NCI-H748 (cell line): ENCODE measurements around the gene TRIM17.
"Not testable (repeated sequence)": the region's sequence is repeated elsewhere in the genome, so short reads cannot be mapped to it uniquely, and the experiment has no call there.

Experiments used
- DNase-seq: peaks from one replicate; lab custom pipeline; 2025; ENCODE audit not compliant: unreplicated experiment; lab: John Stamatoyannopoulos, UW

Gene TRIM17

DNA sequence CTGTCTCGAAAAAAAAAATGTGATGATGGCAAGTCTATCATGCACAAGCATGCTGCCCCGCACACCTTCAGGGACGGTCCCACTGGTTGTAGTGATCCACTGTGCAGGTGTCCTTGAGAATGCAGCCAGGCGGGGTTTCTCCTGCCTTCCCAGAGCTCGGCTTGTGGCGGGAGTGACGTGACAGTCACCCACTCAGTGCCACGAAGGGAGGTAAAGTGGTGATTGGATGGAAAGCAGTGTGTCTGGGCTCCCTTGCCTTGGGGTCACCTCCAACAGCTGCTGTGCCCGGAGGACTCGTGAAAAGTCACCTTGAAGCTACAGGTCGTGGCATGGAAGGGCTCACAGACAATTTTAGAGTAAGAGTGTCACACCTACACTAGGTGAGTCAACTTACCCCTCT lies 33.5 kb upstream of the TRIM17 start:
- DNase-seq, result no peak

DNA sequence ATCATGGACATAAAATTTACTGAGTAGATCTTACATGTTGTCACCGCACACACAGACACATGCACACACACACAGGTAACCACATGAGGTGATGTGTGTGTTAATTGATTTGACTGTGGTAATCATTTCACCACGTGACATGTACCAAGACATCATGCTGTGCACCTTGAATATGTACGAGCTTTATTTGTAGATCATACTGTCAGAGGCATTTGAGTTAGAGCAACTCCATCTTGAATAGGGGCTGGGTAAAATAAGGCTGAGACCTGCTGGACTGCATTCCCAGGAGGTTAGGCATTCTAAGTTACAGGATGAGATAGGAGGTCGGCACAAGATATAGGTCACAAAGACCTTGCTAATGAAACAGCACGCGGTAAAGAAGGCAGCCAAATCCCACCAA lies 31.7 kb upstream of the TRIM17 start:
- no peak for DNase-seq

DNA sequence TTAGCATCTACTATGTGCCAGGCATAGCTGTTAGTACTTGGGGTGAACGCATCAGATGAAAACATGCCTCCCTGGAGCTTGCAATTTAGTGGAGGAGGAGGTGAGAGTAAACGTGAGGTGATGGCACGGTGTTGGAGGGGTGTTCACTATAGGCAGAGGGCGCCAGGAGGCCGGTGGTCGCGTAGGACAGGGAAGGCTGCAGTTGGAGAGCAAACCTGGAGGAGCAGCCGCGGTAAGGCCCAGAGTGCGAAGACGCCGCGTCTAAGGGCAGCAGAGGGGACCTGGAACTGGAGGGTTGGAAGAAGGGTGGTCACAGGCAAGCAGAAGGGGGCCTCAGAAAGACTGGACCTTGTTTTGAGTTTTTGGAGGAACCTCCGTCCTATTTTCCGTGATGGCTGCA lies 30.2 kb upstream of the TRIM17 start:
- DNase-seq, result no peak

DNA sequence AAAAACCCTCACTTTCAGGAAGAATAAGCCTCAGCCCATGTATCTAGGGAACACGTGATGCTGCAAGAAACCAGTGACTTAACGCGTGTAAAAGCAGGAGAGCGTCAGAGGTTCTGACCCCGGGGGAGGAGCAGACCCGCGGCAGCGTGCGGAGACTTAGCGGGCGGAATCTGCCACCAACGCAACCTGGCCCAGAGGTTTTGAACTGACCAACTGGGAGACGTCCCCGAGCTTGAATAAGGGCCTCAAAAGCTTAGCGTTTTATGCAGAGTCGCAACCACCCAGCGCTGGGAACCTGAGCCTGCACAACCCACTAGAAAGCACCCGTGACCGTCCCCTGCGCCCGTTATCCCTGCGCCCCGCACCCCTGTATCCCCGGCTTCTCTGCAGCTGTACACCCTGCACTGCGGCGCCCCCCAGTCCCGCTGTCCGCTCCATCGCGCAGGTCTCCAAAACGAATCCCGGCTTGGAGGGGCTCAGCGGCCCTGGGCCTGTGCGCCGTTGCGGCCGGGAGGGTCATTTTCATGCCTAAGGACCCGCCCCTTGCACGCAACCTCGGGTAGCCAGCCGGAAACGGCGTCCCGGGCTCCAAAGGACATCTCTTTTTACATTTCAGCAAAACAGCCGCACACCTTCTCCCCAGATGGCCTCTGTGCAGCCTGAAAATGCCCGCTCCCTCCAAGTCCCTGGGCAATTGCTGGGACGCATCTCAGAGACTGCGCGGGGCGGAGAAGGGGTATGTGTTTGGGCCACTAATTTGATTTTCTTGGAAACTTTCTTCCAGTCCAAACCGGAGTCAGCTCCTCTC lies 29.4 kb upstream of the TRIM17 start:
- DNase-seq, result peak; percentile 25

DNA sequence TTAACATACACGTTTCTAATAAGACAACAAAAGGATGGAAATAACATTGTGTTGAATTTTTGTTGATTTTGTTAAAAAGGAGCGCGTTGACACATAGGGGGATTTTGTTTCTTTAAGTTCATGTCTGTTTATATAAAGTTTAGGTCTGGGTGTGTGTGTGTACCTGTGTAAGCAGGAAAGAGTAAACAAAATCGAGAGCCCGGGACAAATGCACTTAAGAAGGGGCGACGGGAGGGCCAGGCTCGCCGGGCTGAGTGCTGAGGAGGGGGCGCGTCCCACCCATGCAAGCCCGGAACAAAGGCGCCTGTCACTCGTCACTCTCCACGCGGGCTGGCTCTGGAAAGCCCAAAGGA lies 28.8 kb upstream of the TRIM17 start:
- no peak for DNase-seq

DNA sequence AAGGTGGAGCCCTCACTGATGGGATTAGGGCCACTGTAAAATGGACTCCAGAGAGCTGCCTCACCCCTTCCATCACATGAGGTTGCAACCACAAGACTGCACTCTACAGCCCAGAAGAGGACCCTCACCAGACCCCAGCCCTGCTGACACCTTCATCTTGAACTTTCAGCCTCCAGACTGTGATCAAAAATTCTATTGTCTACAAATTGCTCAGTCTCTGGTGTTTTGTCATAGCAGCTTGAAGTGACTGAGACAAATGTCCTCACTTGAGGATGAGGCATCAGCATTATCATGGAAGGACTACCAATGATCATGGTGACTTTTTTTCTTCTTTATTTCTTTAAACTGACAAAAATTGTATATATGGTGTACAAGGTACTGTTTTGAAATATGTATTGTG lies 26.7 kb upstream of the TRIM17 start:
- DNase-seq, result no peak

DNA sequence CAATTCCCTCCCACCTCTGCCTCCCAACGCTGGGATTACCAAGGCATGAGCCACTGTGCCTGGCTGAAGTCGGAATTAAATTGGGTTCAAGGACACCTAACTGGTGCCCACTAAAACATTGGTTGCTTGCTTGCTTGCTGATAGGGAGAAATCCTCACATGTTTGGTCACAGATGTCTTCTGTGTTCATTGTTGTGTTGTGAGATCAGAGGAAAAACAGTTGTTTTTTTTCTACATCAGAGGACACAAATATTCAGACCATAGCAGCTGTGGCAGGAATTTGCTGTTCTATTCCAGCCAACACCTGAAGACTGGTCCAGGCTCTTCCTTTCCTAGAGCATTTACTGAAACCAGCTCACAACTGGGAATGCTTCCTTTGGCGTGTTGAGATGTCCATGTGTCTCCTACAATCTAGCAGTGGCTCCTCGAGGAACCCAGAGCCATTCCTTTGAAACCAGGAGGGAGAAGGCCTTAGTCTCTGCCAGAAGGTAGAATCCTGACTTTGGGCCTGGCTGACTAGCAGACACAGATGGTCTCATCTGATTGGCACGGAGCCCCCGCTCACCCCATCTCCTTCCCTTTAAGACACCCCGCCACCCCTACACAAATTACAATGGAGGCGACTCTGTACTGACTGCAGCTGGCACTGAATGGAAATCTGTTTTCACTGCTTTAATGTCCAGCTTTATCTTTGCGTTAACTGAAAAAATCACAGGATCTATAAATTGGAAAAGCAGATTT lies 24.3 kb upstream of the TRIM17 start:
- no peak for DNase-seq

DNA sequence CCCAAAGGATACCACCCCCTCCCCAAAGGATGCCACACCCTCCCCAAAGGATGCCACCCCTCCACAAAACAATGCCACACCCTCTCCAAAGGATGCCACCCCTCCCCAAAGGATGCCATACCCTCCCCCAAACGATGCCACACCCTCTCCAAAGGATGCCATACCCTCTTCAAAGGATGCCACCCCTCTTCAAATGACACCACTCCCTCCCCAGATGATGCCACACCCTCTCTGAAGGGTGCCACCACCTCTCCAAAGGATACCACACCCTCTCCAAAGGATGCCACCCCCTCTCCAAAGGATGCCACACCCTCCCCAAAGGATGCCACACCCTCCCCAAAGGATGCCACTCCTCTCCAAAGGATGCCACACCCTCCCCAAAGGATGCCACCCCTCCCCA lies 21.6 kb upstream of the TRIM17 start:
- DNase-seq, result no peak

DNA sequence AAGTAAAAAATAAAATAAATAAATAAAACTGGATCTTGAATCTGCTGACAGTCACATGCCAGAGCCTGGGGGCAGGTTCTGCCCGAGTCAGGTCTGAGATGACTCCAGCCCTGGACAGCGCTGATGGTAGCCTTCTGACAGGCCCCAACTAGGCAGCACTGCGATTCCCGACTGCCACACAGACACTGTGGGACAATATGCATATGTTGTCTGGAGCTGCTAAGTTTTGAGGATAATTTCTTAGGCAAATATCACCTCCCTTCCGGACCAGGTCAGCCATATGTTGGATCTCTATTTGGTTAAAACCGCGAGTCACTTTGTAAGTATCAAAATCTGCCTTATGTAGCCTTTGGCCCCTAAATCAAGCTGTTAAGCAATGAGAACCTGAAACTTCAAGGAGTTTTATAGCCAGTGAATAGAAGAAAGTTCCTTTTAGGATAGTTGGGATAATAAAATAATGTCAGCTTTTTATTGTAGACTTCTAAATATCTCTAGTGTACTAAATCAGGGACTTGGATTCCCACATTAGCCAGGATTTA lies 20.8 kb upstream of the TRIM17 start:
- no peak for DNase-seq

DNA sequence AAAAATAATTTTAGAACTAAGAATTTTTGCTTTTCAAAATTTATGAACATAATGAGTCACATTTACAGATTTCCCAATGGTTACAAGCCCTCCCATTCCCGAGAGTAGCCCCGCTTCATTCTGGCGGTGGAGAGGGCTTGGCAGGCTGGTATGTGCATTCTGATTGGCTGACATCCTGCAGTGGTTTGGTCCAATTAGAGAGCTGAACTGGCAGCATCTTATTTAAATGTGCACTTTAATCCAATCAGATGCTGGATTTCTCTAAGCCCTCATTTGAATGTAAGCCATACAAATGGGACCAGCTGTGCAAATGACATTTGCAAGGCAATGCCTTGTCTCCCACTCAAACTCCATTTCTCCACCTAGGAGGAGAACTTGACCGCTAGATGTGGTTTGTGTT lies 18.0 kb upstream of the TRIM17 start:
- DNase-seq, result no peak

DNA sequence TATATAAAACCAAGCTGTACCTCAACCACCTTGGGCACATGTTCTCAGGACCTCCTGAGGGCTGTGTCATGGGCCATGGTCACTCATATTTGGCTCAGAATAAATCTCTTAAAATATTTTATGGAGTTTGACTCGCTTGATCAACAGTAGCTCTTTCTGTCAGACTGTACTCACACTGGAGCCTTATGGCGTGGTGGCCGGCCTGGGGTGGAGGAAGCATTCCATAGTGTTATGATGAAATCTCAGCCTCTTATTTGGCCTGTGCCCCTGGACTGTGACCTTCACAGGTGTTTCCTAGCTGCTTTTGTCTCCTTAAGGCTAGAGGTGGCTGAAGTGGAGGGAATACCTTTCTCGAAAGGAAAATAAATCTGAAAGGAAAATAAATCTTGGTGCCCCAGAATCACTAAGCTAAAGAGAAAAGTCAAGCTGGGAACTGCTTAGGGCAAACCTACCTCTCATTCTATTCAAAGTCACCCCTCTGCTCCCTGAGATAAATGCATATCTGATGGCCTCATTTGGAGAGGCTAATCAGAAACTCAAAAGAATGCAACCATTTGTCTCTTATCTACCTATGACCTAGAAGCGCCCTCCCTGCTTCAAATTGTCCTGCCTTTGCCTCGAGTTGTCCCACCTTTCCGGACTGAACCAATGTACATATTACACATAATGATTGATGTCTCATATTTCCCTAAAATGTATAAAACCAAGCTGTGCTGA lies 16.8 kb upstream of the TRIM17 start:
- DNase-seq, result not testable (repeated sequence)

DNA sequence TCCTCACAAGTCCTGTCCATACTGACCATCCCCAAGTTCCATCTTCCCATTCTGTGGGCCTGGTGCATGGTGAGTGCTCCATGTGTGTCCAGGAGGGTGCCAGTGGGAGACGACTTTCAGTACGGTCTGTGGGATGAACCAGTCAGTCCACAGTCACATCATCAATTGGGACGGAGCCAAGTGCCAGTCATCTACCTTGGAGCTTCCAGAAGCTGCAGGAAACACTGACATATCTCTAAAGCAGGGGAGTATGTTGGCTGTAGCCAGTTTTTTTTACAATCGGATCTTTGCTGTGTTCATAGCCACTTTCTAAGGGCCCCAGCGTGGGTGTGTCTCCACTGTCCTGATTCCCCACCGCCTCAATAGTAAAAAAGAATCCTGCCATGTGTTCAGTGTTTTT lies 13.6 kb upstream of the TRIM17 start:
- no peak for DNase-seq

DNA sequence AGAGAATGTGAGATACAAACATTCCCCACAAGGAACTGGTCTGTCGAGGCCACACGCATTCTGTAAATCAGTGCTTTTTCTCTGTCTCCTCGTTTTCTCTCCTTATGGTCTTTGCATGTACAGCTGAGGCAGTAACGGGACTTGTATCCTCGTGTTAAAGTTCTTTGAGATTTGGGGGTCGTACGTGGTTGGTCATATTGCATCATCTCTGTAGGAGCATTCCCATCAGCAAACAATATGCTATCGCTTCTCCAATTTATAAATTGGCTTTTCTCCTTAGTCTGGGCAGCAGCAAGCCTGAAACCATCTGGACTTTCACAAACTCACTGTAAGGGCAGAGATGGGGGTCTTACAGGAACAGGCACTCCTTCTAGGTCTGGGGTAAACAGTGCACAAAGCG lies 13.0 kb upstream of the TRIM17 start:
- DNase-seq, result no peak

DNA sequence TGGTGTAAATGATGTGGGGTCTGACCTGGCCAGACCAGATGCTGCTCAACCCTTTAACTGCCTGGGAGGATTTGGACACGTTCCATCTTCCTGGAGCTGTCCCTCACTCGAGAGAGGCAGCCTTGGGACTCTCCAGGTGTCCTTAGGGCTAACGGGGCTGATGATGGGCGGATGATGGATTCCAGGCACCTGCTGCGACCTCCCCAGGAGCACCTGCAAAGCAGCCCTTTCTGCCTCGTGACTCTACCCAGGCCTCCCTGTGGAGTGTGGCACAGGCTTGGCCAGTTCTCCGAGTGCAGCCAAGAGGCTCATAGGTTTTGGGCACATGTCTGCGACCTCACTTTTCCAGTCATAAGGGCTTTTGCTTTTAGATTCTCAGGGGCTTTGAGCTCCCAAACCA lies 12.3 kb upstream of the TRIM17 start:
- DNase-seq, result no peak

DNA sequence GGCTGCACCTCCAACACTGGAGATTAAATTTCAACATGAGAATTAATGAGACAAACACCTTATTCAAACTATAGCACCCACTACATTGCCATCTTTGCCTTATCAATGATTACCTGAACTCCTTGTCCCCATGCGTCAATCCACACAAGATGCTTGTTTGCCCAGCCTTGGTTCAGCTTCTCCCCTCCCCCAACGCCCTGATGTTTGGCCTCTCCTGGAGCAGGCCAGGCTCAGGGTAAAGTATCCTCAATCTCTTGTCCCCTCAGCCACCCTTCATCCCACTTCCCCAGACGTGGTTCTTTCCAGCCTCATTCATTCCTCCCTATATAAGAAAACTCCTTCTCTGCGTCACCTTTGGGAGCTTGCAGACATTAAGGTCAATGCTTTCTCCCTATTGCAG lies 11.8 kb upstream of the TRIM17 start:
- DNase-seq, result no peak

DNA sequence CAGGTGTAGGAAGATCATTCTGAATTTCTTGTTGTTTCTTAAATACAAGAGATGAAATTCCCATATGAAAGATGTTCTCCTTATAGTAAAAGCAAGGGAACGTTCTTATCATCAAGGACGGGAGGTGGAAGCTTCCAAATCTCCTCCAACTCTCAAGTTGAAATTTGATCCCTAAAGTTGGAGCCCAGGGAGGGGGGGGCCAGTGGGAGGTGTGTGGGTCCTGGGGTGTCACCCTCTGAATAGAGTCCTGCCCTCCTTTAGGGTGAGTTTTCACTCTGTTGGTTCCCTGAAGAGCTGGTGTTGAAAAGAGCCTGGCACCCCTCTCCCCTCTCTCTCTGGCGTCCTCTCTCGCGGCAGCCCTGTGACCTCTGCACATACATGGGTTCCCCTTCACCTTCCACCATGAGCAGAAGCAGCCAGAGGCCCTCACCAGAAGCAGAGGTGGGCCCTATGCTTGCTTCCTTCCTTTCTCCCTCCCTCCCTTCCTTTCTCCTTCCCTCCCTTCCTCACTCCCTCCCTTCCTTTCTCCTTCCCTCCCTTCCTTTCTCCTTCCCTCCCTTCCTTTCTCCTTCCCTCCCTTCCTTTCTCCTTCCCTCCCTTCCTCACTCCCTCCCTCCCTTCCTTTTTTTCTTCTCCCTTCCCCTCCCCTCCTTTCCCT lies 10.0 kb upstream of the TRIM17 start:
- no peak for DNase-seq

DNA sequence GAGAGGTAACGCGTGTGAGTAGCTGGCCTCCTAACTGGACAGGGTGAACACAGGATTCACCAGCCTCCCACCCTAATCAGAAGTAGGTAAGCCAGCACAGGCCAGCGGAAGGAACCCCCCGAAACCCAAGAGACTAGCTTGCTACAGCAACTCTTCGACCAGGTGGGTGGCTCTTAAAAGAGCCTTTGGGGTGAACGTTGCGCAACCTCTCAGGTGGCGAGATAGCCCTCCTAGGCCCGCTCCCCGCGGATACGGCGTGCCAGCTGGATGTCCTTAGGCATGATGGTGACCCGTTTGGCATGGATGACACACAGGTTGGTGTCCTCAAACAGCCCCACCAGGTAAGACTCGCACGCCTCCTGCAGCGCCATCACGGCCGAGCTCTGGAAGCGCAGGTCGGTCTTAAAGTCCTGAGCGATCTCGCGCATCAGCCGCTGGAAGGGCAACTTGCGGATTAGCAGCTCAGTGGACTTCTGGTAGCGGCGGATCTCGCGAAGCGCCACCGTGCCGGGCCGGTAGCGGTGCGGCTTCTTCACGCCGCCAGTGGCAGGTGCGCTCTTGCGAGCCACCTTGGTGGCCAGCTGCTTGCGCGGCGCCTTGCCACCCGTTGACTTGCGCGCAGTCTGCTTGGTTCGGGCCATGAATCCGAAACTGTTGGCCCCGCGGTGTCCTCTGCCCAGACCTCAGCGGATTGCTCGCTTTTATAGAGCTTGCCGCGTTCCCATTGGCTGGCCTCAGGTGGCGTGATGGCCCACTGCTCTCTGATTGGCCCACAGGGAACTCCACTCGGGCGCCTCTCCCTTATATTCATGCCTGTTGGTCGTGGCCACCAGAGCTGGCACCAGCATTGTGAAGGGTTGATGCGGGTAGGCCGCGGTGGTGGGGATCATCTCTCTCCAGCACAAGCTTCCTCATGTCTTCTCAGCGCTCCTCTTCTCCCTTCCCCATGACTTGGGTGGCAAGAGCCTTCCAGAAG lies 8.3 kb upstream of the TRIM17 start:
- no peak for DNase-seq

DNA sequence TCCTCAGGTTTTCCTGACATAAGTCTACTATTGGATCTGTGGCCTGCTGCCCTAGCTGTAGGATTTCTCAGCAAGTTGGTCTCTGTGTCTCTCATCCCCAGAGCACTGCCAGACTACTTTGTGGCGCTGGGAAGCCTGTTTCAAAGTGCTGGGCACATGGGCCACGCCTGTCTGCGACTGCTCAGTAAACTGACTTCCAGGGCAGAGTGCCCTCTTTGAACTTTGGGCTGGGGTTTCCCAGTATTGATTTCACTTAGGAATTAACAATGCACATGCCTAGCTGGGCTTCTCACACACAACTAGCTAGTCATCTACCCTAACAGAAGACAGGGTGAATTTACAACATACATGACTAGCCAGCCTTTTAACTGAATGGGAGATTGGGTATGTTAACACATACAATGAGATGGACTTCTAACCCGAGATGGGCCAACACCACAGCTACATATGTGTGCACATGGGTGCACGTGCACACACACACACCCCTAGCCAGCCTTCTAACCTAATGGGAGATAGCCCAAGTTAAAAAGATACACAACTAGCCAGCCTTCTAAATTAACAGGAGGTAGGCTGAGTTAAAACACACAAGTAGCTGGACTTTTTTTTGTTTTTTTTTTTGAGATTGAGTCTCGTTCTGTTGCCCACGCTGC lies 6.9 kb upstream of the TRIM17 start:
- no peak for DNase-seq

DNA sequence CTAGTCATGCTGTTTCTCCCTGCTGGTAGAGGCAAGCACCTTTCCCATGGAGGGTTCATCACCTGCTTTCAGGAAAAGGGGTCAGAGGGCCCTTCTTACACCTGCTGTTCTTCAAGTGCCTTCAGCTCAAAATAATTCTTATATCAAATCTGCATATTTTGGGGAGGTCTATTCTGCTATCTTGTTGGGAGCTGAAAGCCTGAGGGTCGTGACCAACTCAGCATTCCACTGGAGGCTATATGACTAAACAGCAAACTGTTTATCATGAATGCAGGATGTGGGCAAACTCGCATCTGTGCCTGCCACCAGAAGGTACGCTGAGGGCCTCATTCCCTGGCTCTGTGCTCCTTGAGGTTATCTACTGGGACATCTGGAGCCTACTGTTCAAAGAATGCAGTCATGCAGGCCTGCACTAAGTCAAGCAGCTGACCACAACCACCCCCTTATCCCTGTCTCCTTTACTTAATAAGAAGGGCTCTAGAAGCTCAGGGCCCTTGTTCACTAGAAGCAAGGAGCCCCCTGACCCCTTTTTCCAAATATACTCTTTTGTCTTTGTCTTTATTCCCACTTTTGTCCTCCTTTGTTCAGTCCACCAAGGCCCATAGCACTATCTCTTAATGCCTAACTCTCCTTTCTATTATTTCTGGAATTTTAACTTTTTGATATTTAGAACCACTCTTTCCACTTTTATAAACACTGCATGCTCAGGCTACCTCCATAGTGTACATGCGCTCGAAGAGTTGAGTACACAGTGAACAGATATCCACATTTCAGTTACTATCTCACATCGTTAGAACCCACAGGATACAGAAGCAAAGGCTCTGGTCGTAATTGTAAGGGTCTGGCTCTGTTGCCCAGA lies 4.5 kb upstream of the TRIM17 start:
- no peak for DNase-seq
